HG03139 (cell line): Measurements from ENCODE around the gene ANO2.

ENCODE experiments used
- ATAC-seq: cut with Tn5 transposase; IDR thresholded peaks from one replicate; pipeline ENCODE4 v1.9.1; 2021; ENCODE audit not compliant: unreplicated experiment

Gene ANO2

GRCh38 chr12:5945071-5946008 is at the start of gene ANO2:
TSS of gene ANO2 (minus strand) at chr12:5945259. CDS start at chr12:5945217, 42 bp downstream.
- no peak for ATAC-seq

DNA sequence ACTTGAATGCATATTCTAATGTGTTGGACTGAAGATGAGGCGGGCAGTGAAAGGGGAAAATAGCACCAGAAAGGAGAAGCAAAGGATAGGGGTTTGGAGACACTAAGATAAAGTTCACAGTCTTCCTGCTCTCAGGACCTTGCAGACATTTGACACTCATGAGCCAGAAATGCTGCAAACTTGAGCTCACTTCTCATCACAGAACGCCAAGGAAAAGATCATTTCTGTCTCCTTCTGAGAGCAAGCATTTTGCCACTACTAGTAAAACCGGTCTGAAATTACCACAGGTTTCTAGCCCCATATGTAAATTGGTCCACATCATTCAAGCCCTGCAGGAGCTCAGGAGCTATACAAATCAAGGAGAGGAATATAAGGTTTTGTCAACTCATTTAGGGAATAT is 44.6 kb upstream of the ANO2 start:
- ATAC-seq = no peak

- no peak for ATAC-seq
Observed at GRCh38 chr12:5988659-5989116, 43.6 kb upstream of the ANO2 start.

- no peak for ATAC-seq
Observed at GRCh38 chr12:5988088-5988487, 43.0 kb upstream of the ANO2 start.

DNA sequence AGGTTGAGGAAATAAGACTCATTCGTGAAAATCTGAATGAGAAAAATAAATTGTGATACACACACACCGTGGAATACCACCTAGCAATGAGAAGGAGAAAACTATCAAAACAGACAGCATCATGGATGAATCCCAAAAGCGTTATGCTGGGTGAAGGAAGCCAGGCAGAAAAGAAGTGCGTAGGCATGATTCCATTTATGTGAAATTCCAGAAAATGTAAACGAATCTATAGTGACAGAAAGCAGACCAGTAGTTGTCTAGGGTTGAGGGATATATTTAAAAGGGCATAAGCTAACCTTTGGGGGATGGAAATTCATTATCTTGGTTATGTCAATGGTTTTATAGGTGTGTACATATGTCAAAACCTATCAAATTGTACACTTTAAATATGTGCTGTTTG is 42.5 kb upstream of the ANO2 start:
- ATAC-seq = no peak

GRCh38 chr12:5985471-5985870 is 40.4 kb upstream of the ANO2 start:
- no peak for ATAC-seq

GRCh38 chr12:5984873-5985272 is 39.8 kb upstream of the ANO2 start:
- ATAC-seq = no peak

- ATAC-seq = no peak
Observed at GRCh38 chr12:5982106-5982505, 37.0 kb upstream of the ANO2 start.

DNA sequence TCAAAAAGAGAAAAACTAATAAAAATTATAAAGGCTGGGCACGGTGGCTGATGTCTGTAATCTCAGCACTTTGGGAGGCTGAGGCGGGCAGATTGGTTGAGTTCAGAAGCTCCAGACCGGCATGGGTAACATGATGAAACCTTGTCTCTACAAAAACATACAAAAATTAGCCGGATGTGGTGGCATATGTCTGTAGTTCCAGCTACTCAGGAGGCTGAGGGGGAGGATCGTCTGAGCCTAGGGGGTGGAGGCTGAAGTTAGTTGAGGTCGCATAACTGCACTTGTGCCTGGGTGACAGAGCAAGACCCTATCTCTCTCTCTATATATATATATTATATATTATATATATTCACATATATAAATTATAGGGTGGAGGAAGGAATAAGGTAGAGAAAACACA is 32.5 kb upstream of the ANO2 start:
- no peak for ATAC-seq

- no peak for ATAC-seq
Observed at GRCh38 chr12:5976711-5977110, 31.7 kb upstream of the ANO2 start.

- ATAC-seq = no peak
Observed at GRCh38 chr12:5976196-5976595, 31.1 kb upstream of the ANO2 start.

GRCh38 chr12:5973461-5974115 is 28.5 kb upstream of the ANO2 start:
- ATAC-seq = no peak

DNA sequence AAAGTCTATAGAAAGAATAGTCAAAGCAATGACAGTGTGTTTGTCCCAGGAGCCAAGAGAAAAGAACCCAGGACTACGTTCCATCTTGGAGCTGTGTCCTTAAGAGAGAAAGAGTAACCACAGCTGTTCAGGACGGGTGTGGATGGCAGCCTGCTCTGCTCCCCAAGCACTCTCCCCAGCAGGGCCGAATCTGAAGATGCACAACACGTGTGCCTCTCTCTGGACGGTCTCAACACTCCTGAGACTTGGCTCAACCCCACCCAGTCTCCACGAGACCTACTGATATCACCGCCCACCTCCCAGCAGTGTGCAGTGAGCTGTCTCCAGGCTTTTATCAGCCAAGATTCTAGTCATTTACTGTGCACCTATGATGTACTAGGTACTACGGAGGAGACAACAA is 27.3 kb upstream of the ANO2 start:
- no peak for ATAC-seq

GRCh38 chr12:5971194-5971850 is 26.3 kb upstream of the ANO2 start:
- ATAC-seq = no peak

GRCh38 chr12:5969974-5970690 is 25.1 kb upstream of the ANO2 start:
- ATAC-seq = no peak

GRCh38 chr12:5969156-5969973 is 24.3 kb upstream of the ANO2 start:
- ATAC-seq = no peak

DNA sequence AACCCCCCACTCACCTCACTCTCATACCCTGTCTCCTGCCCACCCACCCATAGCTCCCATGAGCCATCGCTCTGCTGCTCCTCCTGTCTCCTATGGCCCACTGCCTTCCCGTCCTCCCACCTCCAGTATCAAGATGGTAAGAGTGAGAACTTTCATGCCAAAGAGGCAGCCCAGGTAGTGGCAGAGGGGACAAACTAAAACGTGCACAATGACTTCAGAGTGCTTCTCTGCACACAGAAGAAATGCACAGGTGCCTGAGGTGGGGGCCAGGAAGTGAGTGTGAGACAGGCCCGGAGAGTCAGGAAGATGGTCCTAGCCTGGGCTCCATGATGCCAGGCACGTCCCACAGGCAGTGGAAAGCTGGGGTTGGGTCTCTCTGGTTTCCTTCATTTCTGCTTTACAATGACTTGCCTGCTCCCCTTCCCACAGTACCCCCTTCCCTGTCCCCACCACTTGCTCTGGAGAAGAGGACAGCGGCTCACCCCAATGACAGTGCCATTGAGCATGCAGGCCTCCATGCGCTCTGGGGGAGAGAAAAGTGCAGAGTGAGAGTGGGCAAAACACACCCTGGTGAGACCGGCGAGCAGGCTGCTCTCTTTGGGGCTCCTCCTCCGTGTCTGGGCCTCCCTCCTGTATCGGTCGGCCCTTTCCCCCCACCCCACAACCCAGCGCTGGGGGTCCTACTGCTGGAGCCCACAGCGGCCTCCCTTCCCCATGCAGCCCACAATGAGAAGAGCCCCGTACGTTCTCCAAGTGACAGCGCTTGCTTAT is 22.8 kb upstream of the ANO2 start:
- no peak for ATAC-seq

DNA sequence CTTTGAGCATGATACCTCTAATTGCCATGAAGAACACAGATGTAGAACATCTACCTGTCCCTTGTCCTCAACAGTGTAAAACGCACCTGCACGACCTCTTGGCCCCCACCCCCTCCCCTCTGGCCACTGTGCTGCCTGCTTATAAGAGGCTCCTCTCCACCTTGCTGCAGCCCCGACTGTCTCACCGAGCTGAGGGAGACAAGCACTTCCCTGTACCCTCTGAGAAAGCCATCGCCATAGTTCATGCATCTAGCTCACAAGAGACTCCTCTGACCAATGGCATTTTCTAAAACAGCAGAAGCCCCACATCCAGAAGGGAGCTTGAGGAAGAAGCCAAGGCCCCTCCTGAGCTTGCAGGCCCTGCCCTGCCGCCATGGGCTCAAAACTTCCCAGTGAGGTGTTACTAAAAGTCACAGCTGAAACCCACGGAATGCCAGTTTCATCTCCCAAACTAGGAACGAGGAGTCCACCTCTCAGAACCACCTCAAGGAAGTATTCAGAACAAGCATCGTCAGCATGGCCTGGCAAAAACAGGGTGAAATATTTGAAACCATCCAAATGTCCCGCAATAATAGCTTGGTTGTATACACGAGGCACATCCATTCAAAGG is 21.5 kb upstream of the ANO2 start:
- ATAC-seq = no peak

DNA sequence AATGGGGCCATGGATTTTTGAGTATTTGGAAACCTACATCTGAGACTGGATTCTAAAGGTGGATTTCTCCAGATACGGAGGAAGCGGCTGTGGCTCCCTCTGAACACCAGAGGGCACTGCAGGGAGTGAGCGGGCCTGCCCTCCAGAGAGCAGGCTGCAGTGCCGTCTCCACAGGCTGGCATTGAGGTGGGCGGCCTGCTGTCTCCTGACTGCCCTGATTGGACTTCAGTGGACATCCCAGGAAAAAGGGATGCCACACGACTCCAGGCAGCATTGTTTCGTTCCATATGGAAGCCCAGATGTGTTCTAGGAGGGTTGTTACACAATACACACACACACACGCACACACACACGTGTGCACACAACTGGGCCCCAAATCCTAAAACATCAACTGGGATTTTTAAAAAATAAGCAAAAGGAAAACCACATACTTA is 20.9 kb upstream of the ANO2 start:
- no peak for ATAC-seq
